WI38 (cell line): Measurements from ENCODE around the gene KRT85.
A peak's percentile ranks its signal among the peaks of the same experiment; 100 is the strongest.

Experiments used
- H3K4me3 ChIP-seq: 2 replicates; pipeline ENCODE4 v1.5.1; 2011; ENCODE audit warnings: low read depth, mild to moderate bottlenecking, control low read depth, low read length
- CTCF ChIP-seq: IDR thresholded peaks from 2 replicates; pipeline ENCODE4 v1.5.1; 2012; ENCODE audit warnings: low read depth, mild to moderate bottlenecking, control low read depth, low read length

The KRT85 gene

GRCh38 chr12:52395761-52396434 is 28.6 kb upstream of the KRT85 start:
- H3K4me3 ChIP-seq = no peak overlapping the region
- TF ChIP-seq CTCF = 0 out of 2 replicates have a peak, but pooled peaks have one; percentile 6

GRCh38 chr12:52394836-52395405 is 27.6 kb upstream of the KRT85 start:
- H3K4me3 ChIP-seq = no peak overlapping the region
- no peak for TF ChIP-seq CTCF

GRCh38 chr12:52392465-52393007 is 25.3 kb upstream of the KRT85 start:
- no peak overlapping the region for H3K4me3 ChIP-seq

GRCh38 chr12:52391618-52392002 is 24.3 kb upstream of the KRT85 start:
- TF ChIP-seq CTCF = no peak
- no peak overlapping the region for H3K4me3 ChIP-seq

More at GRCh38 chr12:52392465-52393007, 25.3 kb upstream of the KRT85 start:
- no peak for TF ChIP-seq CTCF

- TF ChIP-seq CTCF = peak; percentile 52; the same call in 1 of the 2 replicates
Measured at GRCh38 chr12:52390739-52391617, 23.7 kb upstream of the KRT85 start.

GRCh38 chr12:52389313-52390207 is 22.3 kb upstream of the KRT85 start:
- no peak overlapping the region for H3K4me3 ChIP-seq
- TF ChIP-seq CTCF = no peak

More at GRCh38 chr12:52390739-52391617, 23.7 kb upstream of the KRT85 start:
- H3K4me3 ChIP-seq = no peak overlapping the region
